Transverse colon (tissue), 4 donors: ENCODE measurements around the gene DCAF11. TPM values are rescaled to one million over a fixed set of nuclear protein-coding genes. Genes with fewer than 3 reads are reported as not detected.

ENCODE experiments used
- DNase-seq: peaks from one replicate; pipeline ENCODE4 v3.0.0-alpha.2; 2019
- H3K27ac ChIP-seq, 4 donors: fragments of 200-600 bp; sonication (generic); 2 replicates each; pipeline ENCODE4 v1.5.1; 2016 to 2018; ENCODE audit warnings: inconsistent platforms in 4 of 4
- H3K27me3 ChIP-seq: fragments of 200-600 bp; sonication (generic); 2 replicates; pipeline ENCODE4 v1.5.1; 2017; ENCODE audit warnings: inconsistent platforms
- H3K36me3 ChIP-seq, 4 donors: fragments of 200-600 bp; sonication (generic); 2 replicates each; pipeline ENCODE4 v1.5.1; 2017 to 2019; ENCODE audit warnings: inconsistent platforms in 4 of 4
- H3K4me1 ChIP-seq, 4 donors: fragments of 200-600 bp; sonication (generic); 2 replicates each; pipeline ENCODE4 v1.5.1; 2017 to 2020; ENCODE audit warnings: inconsistent platforms in 4 of 4
- H3K4me3 ChIP-seq, 4 donors: fragments of 200-600 bp; sonication (generic); 1 replicate in 1 of 4; 2 replicates in 3 of 4; pipeline versions ENCODE4 v1.5.1 to v1.6.1; 2017 to 2019; ENCODE audit warnings: inconsistent platforms in 4 of 4
- H3K9me3 ChIP-seq, 2 donors: fragments of 200-600 bp; sonication (generic); 2 replicates each; pipeline ENCODE4 v1.5.1; 2017 to 2019; ENCODE audit warnings: inconsistent platforms in 2 of 2
- CTCF ChIP-seq, 5 experiments: fragments of 200-600 bp in 3 of 5; fragments of 450-650 bp in 2 of 5; sonication (generic) in 3 of 5; IDR thresholded peaks; 1 replicate in 2 of 5; 2 replicates in 3 of 5; pipeline ENCODE4 v1.5.1; 2016 to 2017; ENCODE audit warnings: antibody characterized with exemption in 5 of 5, inconsistent platforms in 3 of 5, mild to moderate bottlenecking in 2 of 5, moderate library complexity in 1 of 5
- EP300 ChIP-seq: sonication (generic); formaldehyde crosslinking; IDR thresholded peaks from one replicate; pipeline ENCODE4 v1.6.1; 2017; ENCODE audit warnings: antibody characterized with exemption, low read depth
- POLR2A ChIP-seq: fragments of 450-650 bp; IDR thresholded peaks from one replicate; pipeline ENCODE4 v1.6.1; 2016; ENCODE audit warnings: antibody characterized with exemption, mild to moderate bottlenecking, moderate library complexity
- POLR2AphosphoS5 ChIP-seq, 3 donors: sonication (generic); formaldehyde crosslinking; IDR thresholded peaks; one replicate each; pipeline ENCODE4 v1.6.1; 2016; ENCODE audit warnings: antibody characterized with exemption in 3 of 3
- WGBS, 2 donors: methylation state at CpG; one replicate each; pipeline ENCODE4 v1.1.5; 2018; ENCODE audit warnings: low coverage in 1 of 2; 5-methylcytosine and 5-hydroxymethylcytosine counted together
- in situ Hi-C, 4 donors: fragments of 200-750 bp; cut with MboI; loops; one replicate each; pipeline versions ENCODE4 v1.15.0 to v1.15.1; 2017; ENCODE audit warnings: low sequenced_read_pairs in 3 of 4, low pct_ligation_motif_present in 1 of 4, low pct_unique_long_range_greater_than_20kb in 1 of 4
- intact Hi-C: fragments of 100-400 bp; cut with DNase I; formaldehyde crosslinking; loops from one replicate; pipeline ENCODE4 v1.15.1; 2023; ENCODE audit warnings: low total_unique reads
- total RNA-seq, 4 donors: library from RNA; depleted of rRNA; stranded (reverse); fragments of >200 nt; gene quantifications; one replicate each; pipeline ENCODE4 v1.1.0, GENCODE V29; 2016

Gene DCAF11
- total RNA-seq, 4 donors from 2014 or later: 86.4 to 267 (median 198) TPM

- WGBS, 2 donors: 60 to 85% methylated on average over 1 to 8 of the region's 8 CpGs
- Histone ChIP-seq H3K27me3 (no peaks in the 10 kb centered on the region), H3K36me3 (peaks cover 0 to 19% (median 2%) of the 10 kb centered on the region in 4 donors), H3K4me1 (peaks cover 24 to 54% (median 39%) of the 10 kb centered on the region in 4 donors), H3K4me3 (no peak overlapping the region), H3K27ac (peak overlapping the region in 3 of 4 donors; percentile 93 to 98 (median 97)), H3K9me3 (no peaks in the 10 kb centered on the region)
- TF ChIP-seq EP300: no peak
- in situ Hi-C loops: no loop called here
- intact Hi-C loops: loop anchor here (5.0 kb wide), 1 partner anchor 160 kb away; the partner anchor contains the start of genes DHRS1 and NOP9
- DNase-seq: no peak
Observed at GRCh38 chr14:24137529-24138395, 23.2 kb downstream of the DCAF11 start.

- no peak for TF ChIP-seq POLR2A
- no peak for TF ChIP-seq POLR2AphosphoS5 (IDR thresholded peaks at IDR 0.05)
- TF ChIP-seq EP300: no peak
- TF ChIP-seq CTCF (IDR thresholded peaks at IDR 0.05): no peak
- H3K9me3 ChIP-seq: no peaks in the 10 kb centered on the region
- H3K4me3 ChIP-seq: no peak overlapping the region
- WGBS, 2 donors: 79 to 88% methylated on average over 3 to 13 of the region's 13 CpGs
- H3K27me3 ChIP-seq: no peaks in the 10 kb centered on the region
- H3K36me3 ChIP-seq: peaks cover 0 to 19% (median 2%) of the 10 kb centered on the region in 4 donors
- intact Hi-C loops: loop anchor here (5.0 kb wide), 1 partner anchor 159 kb away; the partner anchor contains the start of genes DHRS1 and NOP9
- H3K4me1 ChIP-seq: peaks cover 24 to 62% (median 40%) of the 10 kb centered on the region in 4 donors
- no peak for DNase-seq
- H3K27ac ChIP-seq: no peak overlapping the region
- in situ Hi-C loops: no loop called here
Observed at GRCh38 chr14:24138396-24139271, 24.1 kb downstream of the DCAF11 start.

GRCh38 chr14:24139272-24139934 lies 24.8 kb downstream of the DCAF11 start:
- H3K9me3 ChIP-seq: no peaks in the 10 kb centered on the region
- H3K27ac ChIP-seq: peak overlapping the region; percentile 91 to 99 (median 95)
- no peak overlapping the region for H3K4me3 ChIP-seq
- no peak for TF ChIP-seq POLR2A
- TF ChIP-seq EP300: no peak
- no peak for TF ChIP-seq POLR2AphosphoS5 (IDR thresholded peaks at IDR 0.05)
- TF ChIP-seq CTCF (IDR thresholded peaks at IDR 0.05): no peak
- peaks cover 24 to 69% (median 42%) of the 10 kb centered on the region in 4 donors for H3K4me1 ChIP-seq
- no peaks in the 10 kb centered on the region for H3K27me3 ChIP-seq
- intact Hi-C loops (loop anchor here (5.0 kb wide), 1 partner anchor 158 kb away; the partner anchor contains the start of genes DHRS1 and NOP9), in situ Hi-C loops (no loop called here)
- 33 to 71% methylated on average over 1 to 9 of the region's 9 CpGs for WGBS, 2 donors
- peaks cover 0 to 19% (median 2%) of the 10 kb centered on the region in 4 donors for H3K36me3 ChIP-seq
- DNase-seq: no peak

GRCh38 chr14:24141097-24141880 lies 26.7 kb downstream of the DCAF11 start, which contains the start of gene EMC9:
EMC9 (minus strand) TSS chr14:24141591; CDS start chr14:24141304, 287 bp downstream.
- Histone ChIP-seq H3K4me3 (peak within 1 kb of the TSS; percentile 49 to 98 (median 73)), H3K27ac (peak within 1 kb of the TSS; percentile 91 to 99 (median 95)), H3K9me3 (no peaks in the 10 kb centered on the region), H3K27me3 (no peaks in the 10 kb centered on the region), H3K4me1 (peaks cover 29 to 81% (median 47%) of the 10 kb centered on the region in 4 donors), H3K36me3 (peaks cover 0 to 19% (median 2%) of the 10 kb centered on the region in 4 donors)
- in situ Hi-C loops (no loop called here), intact Hi-C loops (no loop called here)
- WGBS, 2 donors: 1% methylated on average over 58 of the region's 65 CpGs; no CpG with 5 or more reads in 1 of the 2 donors
- peak; percentile 100 for DNase-seq
- TF ChIP-seq POLR2AphosphoS5 (IDR thresholded peaks at IDR 0.05) (peak; percentile 88 to 92 (median 91)), POLR2A (peak; percentile 89), CTCF (IDR thresholded peaks at IDR 0.05) (peak; percentile 49 to 92 (median 69)), EP300 (no peak)
